Breast epithelium (tissue), 4 donors: ENCODE results near the gene SYNE2. TPM values are rescaled to one million over a fixed set of nuclear protein-coding genes. Genes with fewer than 3 reads are reported as not detected.
"Not testable (repeated sequence)": the region's sequence is repeated elsewhere in the genome, so short reads cannot be mapped to it uniquely, and the experiment has no call there.

Source experiments
- DNase-seq, 2 donors: peaks; one replicate each; pipeline ENCODE4 v3.0.0-alpha.2; 2019; ENCODE audit warnings: low spot score in 2 of 2
- H3K27ac ChIP-seq, 2 donors: fragments of 200-600 bp; sonication (generic) in 1 of 2; one replicate each; pipeline ENCODE4 v1.5.1; 2016 to 2019; ENCODE audit warnings: mild to moderate bottlenecking in 1 of 2
- H3K27me3 ChIP-seq, 2 donors: fragments of 200-600 bp; sonication (generic) in 1 of 2; one replicate each; pipeline versions ENCODE4 v1.5.1 to v1.6.0; 2017 to 2019; ENCODE audit warnings: control low read depth in 1 of 2, mild to moderate bottlenecking in 1 of 2
- H3K36me3 ChIP-seq: fragments of 200-600 bp; one replicate; pipeline ENCODE4 v1.5.1; 2019
- H3K4me1 ChIP-seq, 2 donors: fragments of 200-600 bp; sonication (generic); one replicate each; pipeline ENCODE4 v1.5.1; 2016 to 2019; ENCODE audit warnings: control low read depth in 1 of 2
- H3K4me3 ChIP-seq, 3 donors: fragments of 200-600 bp; sonication (generic); 1 replicate in 2 of 3; 2 replicates in 1 of 3; pipeline ENCODE4 v1.5.1; 2016 to 2019; ENCODE audit warnings: mild to moderate bottlenecking in 3 of 3, moderate library complexity in 2 of 3
- H3K9me3 ChIP-seq, 2 donors: fragments of 200-600 bp; sonication (generic) in 1 of 2; one replicate each; pipeline ENCODE4 v1.5.1; 2016 to 2019; ENCODE audit warnings: control low read depth in 1 of 2
- POLR2A ChIP-seq: fragments of 450-650 bp; IDR thresholded peaks from one replicate; pipeline ENCODE4 v1.6.1; 2016; ENCODE audit warnings: antibody characterized with exemption, mild to moderate bottlenecking, moderate library complexity
- POLR2AphosphoS5 ChIP-seq, 3 donors: sonication (generic); formaldehyde crosslinking; IDR thresholded peaks; one replicate each; pipeline ENCODE4 v1.6.1; 2017; ENCODE audit warnings: antibody characterized with exemption in 3 of 3
- intact Hi-C: fragments of 100-400 bp; cut with DNase I; formaldehyde crosslinking; loops from one replicate; pipeline ENCODE4 v1.15.1; 2023; ENCODE audit warnings: low total_unique reads
- total RNA-seq, 3 donors: library from RNA; depleted of rRNA; stranded (reverse); fragments of >200 nt; gene quantifications; one replicate each; pipeline ENCODE4 v1.1.0, GENCODE V29; 2016
- TF ChIP-seq, protein P1 (sequence below), 3 donors: fragments of 450-650 bp; IDR thresholded peaks; one replicate each; pipeline ENCODE4 v1.5.1; 2016 to 2017; ENCODE audit warnings: antibody characterized with exemption in 3 of 3, mild to moderate bottlenecking in 3 of 3, moderate library complexity in 3 of 3

The SYNE2 gene
- total RNA-seq, 3 donors from 2014 or later, result 81.4 to 308 (median 303) TPM

DNA sequence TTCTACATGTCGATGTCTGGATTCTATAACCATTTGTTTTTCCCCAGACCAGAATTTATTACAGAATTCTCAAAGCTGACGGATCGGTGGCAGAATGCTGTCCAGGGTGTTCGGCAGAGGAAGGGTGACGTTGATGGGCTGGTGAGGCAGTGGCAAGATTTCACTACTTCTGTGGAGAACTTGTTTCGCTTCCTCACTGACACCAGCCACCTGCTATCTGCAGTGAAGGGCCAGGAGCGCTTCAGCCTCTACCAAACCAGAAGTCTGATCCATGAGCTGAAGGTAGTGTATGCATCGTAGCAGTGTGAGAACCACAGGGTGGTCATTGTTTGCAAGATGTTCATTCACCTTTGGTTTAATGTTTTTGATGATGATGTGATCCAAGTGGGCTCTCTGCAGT, 317.4 kb downstream of the SYNE2 start:
- no peak overlapping the region for H3K27ac ChIP-seq
- peaks cover 3% of the 10 kb centered on the region for H3K36me3 ChIP-seq

DNA sequence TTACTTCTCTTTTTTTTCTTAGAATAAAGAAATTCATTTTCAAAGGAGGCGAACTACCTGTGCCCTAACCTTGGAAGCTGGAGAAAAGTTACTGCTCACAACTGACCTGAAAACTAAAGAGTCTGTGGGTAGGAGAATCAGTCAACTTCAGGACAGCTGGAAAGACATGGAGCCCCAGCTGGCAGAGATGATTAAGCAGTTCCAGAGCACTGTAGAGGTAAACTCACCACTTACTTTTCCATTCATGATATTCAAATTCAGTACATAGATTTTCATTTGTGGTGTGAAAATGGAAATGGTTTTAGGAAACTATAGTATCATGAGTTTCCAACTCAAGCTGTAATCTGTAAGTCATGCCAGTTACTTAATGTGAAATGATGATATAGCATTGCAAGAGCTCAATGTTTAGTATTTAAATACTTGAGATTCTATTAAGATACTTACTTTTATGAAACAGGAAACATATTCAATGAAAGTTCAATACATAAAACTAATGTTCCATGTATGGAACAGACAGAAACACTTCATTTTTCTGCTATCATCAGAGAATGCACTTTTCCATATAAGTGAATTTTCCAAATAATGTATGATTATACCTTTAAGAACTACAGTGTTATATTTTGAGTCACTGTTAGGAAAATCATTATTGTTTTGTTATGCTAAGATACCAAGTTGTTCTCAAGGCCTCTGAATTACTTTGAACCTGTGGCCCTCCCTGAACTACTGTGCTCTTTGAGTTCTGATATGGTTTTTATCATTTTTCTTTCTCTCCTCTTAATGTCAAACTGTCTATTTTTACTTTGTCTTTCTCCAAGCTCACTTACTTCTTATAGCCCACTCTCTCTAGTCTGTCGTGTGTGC, 322.3 kb downstream of the SYNE2 start:
- no peaks in the 10 kb centered on the region for H3K9me3 ChIP-seq
- H3K27ac ChIP-seq, result no peak overlapping the region
- intact Hi-C loops, result no loop called here
- H3K4me3 ChIP-seq, result no peak overlapping the region
- no peaks in the 10 kb centered on the region for H3K27me3 ChIP-seq
- TF ChIP-seq POLR2AphosphoS5 (IDR thresholded peaks at IDR 0.05), result no peak
- TF ChIP-seq, protein P1, sequence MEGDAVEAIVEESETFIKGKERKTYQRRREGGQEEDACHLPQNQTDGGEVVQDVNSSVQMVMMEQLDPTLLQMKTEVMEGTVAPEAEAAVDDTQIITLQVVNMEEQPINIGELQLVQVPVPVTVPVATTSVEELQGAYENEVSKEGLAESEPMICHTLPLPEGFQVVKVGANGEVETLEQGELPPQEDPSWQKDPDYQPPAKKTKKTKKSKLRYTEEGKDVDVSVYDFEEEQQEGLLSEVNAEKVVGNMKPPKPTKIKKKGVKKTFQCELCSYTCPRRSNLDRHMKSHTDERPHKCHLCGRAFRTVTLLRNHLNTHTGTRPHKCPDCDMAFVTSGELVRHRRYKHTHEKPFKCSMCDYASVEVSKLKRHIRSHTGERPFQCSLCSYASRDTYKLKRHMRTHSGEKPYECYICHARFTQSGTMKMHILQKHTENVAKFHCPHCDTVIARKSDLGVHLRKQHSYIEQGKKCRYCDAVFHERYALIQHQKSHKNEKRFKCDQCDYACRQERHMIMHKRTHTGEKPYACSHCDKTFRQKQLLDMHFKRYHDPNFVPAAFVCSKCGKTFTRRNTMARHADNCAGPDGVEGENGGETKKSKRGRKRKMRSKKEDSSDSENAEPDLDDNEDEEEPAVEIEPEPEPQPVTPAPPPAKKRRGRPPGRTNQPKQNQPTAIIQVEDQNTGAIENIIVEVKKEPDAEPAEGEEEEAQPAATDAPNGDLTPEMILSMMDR (IDR thresholded peaks at IDR 0.05), result no peak
- TF ChIP-seq POLR2A, result no peak
- DNase-seq, result no peak
- no peaks in the 10 kb centered on the region for H3K4me1 ChIP-seq
- H3K36me3 ChIP-seq, result peaks cover 3% of the 10 kb centered on the region

More for the DNA sequence above, 317.4 kb downstream of the SYNE2 start:
- intact Hi-C loops, result loop anchor here (1.0 kb wide), 1 partner anchor 10 kb away; no protein-coding TSS in a partner anchor
- Histone ChIP-seq H3K9me3 (no peaks in the 10 kb centered on the region), H3K4me1 (no peaks in the 10 kb centered on the region), H3K27me3 (no peaks in the 10 kb centered on the region), H3K4me3 (no peak overlapping the region)
- no peak for DNase-seq
- no peak for TF ChIP-seq POLR2A
- TF ChIP-seq POLR2AphosphoS5 (IDR thresholded peaks at IDR 0.05), result no peak
- TF ChIP-seq, protein P1 (IDR thresholded peaks at IDR 0.05), result no peak

DNA sequence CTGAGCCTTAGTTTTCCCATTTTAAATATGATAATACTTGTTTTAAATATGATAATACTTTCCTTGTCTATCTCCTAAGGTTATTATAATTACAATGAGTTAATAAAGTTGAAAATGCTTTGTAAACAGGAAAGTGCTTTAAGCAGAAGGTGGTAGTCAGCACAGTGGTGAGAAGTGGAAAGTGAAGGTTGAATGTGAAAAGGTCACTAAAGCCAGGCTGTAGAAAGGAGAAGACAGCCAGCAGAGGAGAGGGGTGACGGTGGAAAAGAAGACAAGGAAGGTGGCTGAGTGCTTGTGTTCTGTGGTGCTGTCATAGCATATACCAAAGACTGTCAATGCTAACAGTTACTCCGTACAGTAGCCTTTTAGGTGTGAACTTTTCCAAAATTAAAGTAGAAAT, 323.5 kb downstream of the SYNE2 start:
- no peaks in the 10 kb centered on the region for H3K27me3 ChIP-seq
- no peaks in the 10 kb centered on the region for H3K9me3 ChIP-seq
- H3K27ac ChIP-seq, result no peak overlapping the region
- peaks cover 4% of the 10 kb centered on the region for H3K36me3 ChIP-seq
- DNase-seq, result no peak
- no peak overlapping the region for H3K4me3 ChIP-seq
- TF ChIP-seq, protein P1 (IDR thresholded peaks at IDR 0.05), result no peak
- TF ChIP-seq POLR2AphosphoS5 (IDR thresholded peaks at IDR 0.05) (no peak), POLR2A (no peak)
- no peaks in the 10 kb centered on the region for H3K4me1 ChIP-seq
- intact Hi-C loops, result no loop called here

DNA sequence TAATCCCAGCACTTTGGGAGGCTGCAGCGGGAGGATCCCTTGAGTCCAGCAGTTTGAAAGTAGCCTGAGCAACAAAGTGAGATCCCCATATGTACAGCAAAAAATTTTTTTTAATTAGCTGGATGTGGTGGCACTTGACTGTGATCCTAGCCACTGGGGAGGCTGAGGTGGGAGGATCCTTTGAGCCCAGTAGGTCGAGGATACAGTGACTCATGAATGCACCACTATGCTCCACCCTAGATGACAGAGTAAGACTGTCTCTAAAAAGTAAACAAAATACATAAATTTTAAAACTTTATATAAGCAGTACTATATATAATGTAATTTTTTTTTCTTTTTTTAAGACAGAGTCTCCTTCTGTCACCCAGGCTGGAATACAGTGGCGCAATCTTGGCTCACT, 326.0 kb downstream of the SYNE2 start:
- Histone ChIP-seq H3K4me3 (no peak overlapping the region), H3K27me3 (no peaks in the 10 kb centered on the region), H3K36me3 (peaks cover 4% of the 10 kb centered on the region), H3K9me3 (no peaks in the 10 kb centered on the region), H3K4me1 (no peaks in the 10 kb centered on the region), H3K27ac (no peak overlapping the region)
- TF ChIP-seq, protein P1 (IDR thresholded peaks at IDR 0.05), result no peak
- no peak for TF ChIP-seq POLR2A
- TF ChIP-seq POLR2AphosphoS5 (IDR thresholded peaks at IDR 0.05), result no peak
- no peak for DNase-seq
- intact Hi-C loops, result no loop called here

DNA sequence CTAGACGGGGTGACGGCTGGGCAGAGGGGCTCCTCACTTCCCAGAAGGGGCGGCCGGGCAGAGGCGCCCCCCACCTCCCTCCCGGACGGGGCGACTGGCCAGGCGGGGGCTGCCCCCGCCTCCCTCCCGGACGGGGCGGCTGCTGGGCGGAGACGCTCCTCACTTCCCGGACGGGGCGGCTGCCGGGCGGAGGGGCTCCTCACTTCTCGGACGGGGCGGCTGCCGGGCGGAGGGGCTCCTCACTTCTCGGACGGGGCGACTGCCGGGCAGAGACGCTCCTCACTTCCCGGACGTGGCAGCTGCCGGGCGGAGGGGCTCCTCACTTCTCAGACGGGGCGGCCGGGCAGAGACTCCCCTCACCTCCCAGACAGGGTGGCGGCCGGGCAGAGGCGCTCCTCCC, 330.1 kb downstream of the SYNE2 start:
- H3K9me3 ChIP-seq, H3K27me3 ChIP-seq, H3K27ac ChIP-seq, intact Hi-C loops, H3K4me3 ChIP-seq, H3K36me3 ChIP-seq, DNase-seq, H3K4me1 ChIP-seq: not testable (repeated sequence)
